Measurements from ENCODE around the gene NSD2. TPM values are rescaled to one million over a fixed set of nuclear protein-coding genes. Genes with fewer than 3 reads are reported as not detected.
"Not testable (repeated sequence)": the region's sequence is repeated elsewhere in the genome, so short reads cannot be mapped to it uniquely, and the experiment has no call there.

The NSD2 gene
- total RNA-seq, 3 donors from 2014 or later, result 84.0 to 97.0 (median 91.0) TPM

DNA sequence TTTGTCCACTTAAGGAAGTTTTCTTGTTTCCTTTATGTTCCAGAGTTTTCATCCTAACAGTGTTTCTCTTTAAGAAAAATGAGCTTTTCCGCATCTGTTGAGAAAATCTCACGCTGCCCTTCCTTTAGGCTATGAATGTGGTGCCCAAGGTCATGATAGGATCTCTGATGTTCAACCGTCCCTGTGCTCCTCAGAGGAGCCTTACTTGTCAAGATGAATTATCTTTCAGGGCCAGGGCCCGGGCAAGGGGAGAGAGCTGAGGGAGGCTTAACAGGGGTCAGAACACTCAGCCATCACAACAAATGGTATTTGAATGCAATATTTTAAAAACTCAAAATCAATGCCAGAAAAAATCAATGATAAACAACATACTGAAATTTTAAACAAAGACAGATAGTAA, 143.8 kb downstream of the NSD2 start:
- no peak overlapping the region for H3K4me3 Mint-ChIP-seq
- peaks cover 14% of the 10 kb centered on the region for H3K27me3 Mint-ChIP-seq (ENCODE audit: low read depth)
- no peaks in the 10 kb centered on the region for H3K9me3 Mint-ChIP-seq
- peaks cover 6% of the 10 kb centered on the region for H3K4me1 Mint-ChIP-seq (ENCODE audit: low read depth)
- no peak for DNase-seq
- ATAC-seq, result no peak
- H3K36me3 Mint-ChIP-seq (ENCODE audit: insufficient read depth), result no peaks in the 10 kb centered on the region

DNA sequence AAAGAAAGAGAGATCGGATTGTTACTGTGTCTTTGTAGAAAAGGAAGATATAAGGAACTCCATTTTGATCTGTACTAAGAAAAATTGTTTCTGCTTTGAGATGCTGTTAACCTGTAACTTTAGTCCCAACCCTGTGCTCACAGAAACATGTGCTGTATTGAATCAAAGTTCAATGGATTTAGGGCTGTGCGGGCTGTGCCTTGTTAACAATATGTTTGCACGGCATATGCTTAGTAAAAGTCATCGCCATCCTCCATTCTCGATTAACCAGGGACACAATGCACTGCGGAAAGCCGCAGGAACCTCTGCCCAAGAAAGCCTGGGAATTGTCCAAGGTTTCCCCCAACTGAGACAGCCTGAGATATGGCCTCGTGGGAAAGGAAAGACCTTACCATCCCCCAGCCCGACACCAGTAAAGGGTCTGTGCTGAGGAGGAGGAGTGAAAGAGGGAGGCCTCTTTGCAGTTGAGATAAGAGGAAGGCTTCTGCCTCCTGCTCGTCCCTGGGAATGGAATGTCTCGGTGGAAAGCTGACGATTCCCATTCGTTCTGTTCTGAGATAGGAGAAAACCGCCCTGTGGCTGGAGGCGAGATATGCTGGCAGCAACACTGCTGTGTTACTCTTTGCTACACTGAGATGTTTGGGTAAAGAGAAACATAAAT, 150.3 kb downstream of the NSD2 start:
- not testable (repeated sequence) for H3K9me3 Mint-ChIP-seq; ATAC-seq; H3K4me3 Mint-ChIP-seq; DNase-seq; H3K4me1 Mint-ChIP-seq (ENCODE audit: low read depth); H3K36me3 Mint-ChIP-seq (ENCODE audit: insufficient read depth)
- peaks cover 37% of the 10 kb centered on the region for H3K27me3 Mint-ChIP-seq (ENCODE audit: low read depth)

DNA sequence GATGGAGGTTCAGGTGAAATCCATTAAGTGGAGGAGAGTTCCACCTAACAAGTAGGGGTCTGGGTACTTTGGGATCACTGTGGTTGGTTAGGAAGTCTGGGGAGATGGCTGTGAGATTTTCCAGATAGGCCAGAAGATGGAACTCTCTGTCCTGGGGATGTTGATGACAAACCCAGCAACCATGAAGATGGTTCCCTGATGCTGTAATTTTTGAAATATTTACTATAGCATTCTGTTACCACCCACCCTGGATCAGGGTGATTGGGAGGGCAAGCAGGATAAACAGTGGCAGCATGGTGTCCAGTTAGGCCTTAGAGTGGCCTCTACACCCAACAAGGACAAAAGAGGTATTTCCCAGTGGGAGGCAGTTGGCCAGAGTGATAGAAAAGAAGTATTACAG, 153.5 kb downstream of the NSD2 start:
- DNase-seq, result no peak
- ATAC-seq, result no peak
- Mint-ChIP-seq H3K4me1 (ENCODE audit: low read depth) (no peaks in the 10 kb centered on the region), H3K9me3 (no peaks in the 10 kb centered on the region), H3K36me3 (ENCODE audit: insufficient read depth) (no peaks in the 10 kb centered on the region), H3K27me3 (ENCODE audit: low read depth) (peaks cover 43% of the 10 kb centered on the region), H3K4me3 (no peak overlapping the region)

DNA sequence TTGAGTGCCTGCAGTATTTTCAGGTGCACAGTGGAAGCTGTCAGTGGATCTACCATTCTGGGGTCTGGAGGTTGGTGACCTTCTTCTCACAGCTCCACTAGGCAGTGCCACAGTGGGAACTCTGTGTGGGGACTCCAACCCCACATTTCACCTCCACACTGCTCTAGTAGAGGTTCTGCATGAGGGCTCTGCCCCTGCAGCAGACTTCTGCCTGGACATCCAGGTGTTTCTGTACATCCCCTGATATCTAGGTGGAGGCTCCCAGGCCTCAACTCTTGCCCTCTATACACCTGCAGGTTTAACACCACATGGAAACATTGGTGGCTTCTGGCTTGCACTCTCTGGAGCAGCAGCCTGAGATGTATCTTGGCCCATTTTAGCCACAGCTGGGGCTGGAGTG, 154.6 kb downstream of the NSD2 start:
- Mint-ChIP-seq H3K4me3 (no peak overlapping the region), H3K4me1 (ENCODE audit: low read depth) (no peaks in the 10 kb centered on the region), H3K36me3 (ENCODE audit: insufficient read depth) (no peaks in the 10 kb centered on the region), H3K9me3 (no peaks in the 10 kb centered on the region), H3K27me3 (ENCODE audit: low read depth) (peaks cover 38% of the 10 kb centered on the region)
- ATAC-seq (no peak), DNase-seq (no peak)

DNA sequence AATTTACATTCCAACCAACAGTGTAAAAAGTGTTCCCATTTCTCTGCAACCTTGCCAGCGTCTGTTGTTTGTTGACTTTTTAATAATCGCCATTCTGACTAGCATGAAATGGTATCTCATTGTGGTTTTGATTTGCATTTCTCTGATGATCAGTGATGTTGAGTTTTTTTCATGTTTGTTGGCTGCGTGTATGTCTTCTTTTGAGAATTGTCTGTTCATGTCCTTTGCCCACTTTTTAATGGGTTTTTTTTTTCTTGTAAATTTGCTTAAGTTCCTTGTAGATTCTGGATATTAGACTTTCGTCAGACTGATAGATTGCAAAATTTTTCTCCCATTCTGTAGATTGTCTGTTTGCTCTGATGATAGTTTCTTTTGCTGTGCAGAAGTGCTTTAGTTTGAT, 155.9 kb downstream of the NSD2 start:
- ATAC-seq; DNase-seq; H3K9me3 Mint-ChIP-seq; H3K4me3 Mint-ChIP-seq; H3K4me1 Mint-ChIP-seq (ENCODE audit: low read depth); H3K36me3 Mint-ChIP-seq (ENCODE audit: insufficient read depth): not testable (repeated sequence)
- peaks cover 33% of the 10 kb centered on the region for H3K27me3 Mint-ChIP-seq (ENCODE audit: low read depth)

DNA sequence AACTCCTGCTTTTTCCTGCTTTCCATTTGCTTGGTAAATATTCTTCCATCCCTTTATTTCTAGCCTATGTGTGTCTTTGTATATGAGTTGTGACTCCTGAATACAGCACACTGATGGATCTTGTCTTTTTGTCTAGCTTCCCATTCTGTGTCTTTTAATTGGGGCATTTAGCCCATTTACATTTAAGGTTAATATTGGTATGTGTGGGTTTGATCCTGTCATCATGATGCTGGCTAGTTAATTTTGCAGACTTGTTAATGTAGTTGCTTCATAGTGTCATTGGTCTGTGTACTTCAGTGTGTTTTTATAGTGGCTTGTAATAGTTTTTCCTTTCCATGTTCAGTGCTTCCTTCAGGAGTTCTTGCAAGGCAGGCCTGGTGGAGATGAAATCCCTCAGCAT, 160.0 kb downstream of the NSD2 start:
- not testable (repeated sequence) for DNase-seq; ATAC-seq; H3K4me3 Mint-ChIP-seq; H3K36me3 Mint-ChIP-seq (ENCODE audit: insufficient read depth); H3K9me3 Mint-ChIP-seq; H3K4me1 Mint-ChIP-seq (ENCODE audit: low read depth)
- H3K27me3 Mint-ChIP-seq (ENCODE audit: low read depth), result peaks cover 36% of the 10 kb centered on the region

Other genes starting within 250 kb of the NSD2 start
- gene FAM53A, start 187.1 kb upstream of the NSD2 start, total RNA-seq, result 1 to 10 TPM; 1.3 to 4.0 (median 1.6) TPM
- gene SLBP, start 159.1 kb upstream of the NSD2 start, total RNA-seq, result 100 to 1,000 TPM; 131 to 171 (median 147) TPM
- gene TMEM129, start 150.1 kb upstream of the NSD2 start, total RNA-seq, result 10 to 100 TPM; 17.4 to 21.8 (median 17.6) TPM
- gene TACC3, start 149.9 kb upstream of the NSD2 start, total RNA-seq, result 10 to 100 TPM; 53.1 to 75.0 (median 69.3) TPM
- gene FGFR3, start 78.1 kb upstream of the NSD2 start, total RNA-seq, result under 1 TPM; 0.08 to 0.30 (median 0.29) TPM
- gene LETM1, start 15.2 kb upstream of the NSD2 start, total RNA-seq, result 100 to 1,000 TPM; 128 to 141 (median 133) TPM
- 10 to 100 TPM; 58.1 to 62.5 (median 59.8) TPM for gene NELFA, start 137.6 kb downstream of the NSD2 start, total RNA-seq
- gene NAT8L, start 187.9 kb downstream of the NSD2 start, total RNA-seq, result 1 to 10 TPM in 1 of 3 donors, under 1 TPM in 2; 0.71 to 1.2 (median 0.82) TPM